ENCODE results near the gene PNPLA8. TPM values are rescaled to one million over a fixed set of nuclear protein-coding genes. Genes with fewer than 3 reads are reported as not detected.

The PNPLA8 gene
- total and polyA plus RNA-seq, 11 donors, result 12.5 to 61.5 (median 32.8) TPM

Other genes with a start within 250 kb of the PNPLA8 start
- gene NRCAM, start 69.7 kb downstream of the PNPLA8 start, total RNA-seq, result 1 to 10 TPM in 3 of 9 donors, under 1 TPM in 6; 0.07 to 2.5 (median 0.36) TPM
- gene NRCAM, start 69.7 kb downstream of the PNPLA8 start, polyA plus RNA-seq, result under 1 TPM; 0.15 to 0.71 TPM
- gene THAP5, start 43.6 kb upstream of the PNPLA8 start, total RNA-seq, result 10 to 100 TPM; 22.3 to 34.4 (median 26.3) TPM
- gene THAP5, start 43.6 kb upstream of the PNPLA8 start, polyA plus RNA-seq, result 10 to 100 TPM in 1 of 2 donors, 1 to 10 TPM in 1; 7.6 to 16.3 TPM
- gene DNAJB9, start 43.7 kb upstream of the PNPLA8 start, total RNA-seq, result 10 to 100 TPM; 36.8 to 78.9 (median 51.5) TPM
- 100 to 1,000 TPM in 1 of 2 donors, 10 to 100 TPM in 1; 15.1 to 105 TPM for gene DNAJB9, start 43.7 kb upstream of the PNPLA8 start, polyA plus RNA-seq

All from heart left ventricle (tissue), 11 donors.